Endothelial cell of umbilical vein (primary cell): ENCODE measurements around the gene DPH1.

ENCODE experiments used
- FOS ChIP-seq: IDR thresholded peaks from 2 replicates; pipeline ENCODE4 v1.6.1; 2011; ENCODE audit warnings: mild to moderate bottlenecking, low read length, moderate library complexity, borderline replicate concordance; ENCODE audit not compliant: insufficient read depth
- POLR2A ChIP-seq: IDR thresholded peaks from 2 replicates; pipeline ENCODE4 v1.6.1; 2012; ENCODE audit warnings: low read depth, mild to moderate bottlenecking, control low read depth, low read length
- POLR2AphosphoS5 ChIP-seq: IDR thresholded peaks from 2 replicates; pipeline ENCODE4 v1.6.1; 2012; ENCODE audit warnings: low read depth, mild to moderate bottlenecking, control low read depth, low read length, moderate library complexity; ENCODE audit not compliant: insufficient read depth
- TF ChIP-seq, protein P1 (sequence below), 2 donors: IDR thresholded peaks; 1 replicate in 1 of 2; 2 replicates in 1 of 2; pipeline ENCODE4 v1.5.1; 2011; ENCODE audit warnings: low read length in 2 of 2, mild to moderate bottlenecking in 2 of 2, moderate library complexity in 2 of 2, control low read depth in 1 of 2, inconsistent platforms in 1 of 2, low read depth in 1 of 2; ENCODE audit not compliant: insufficient read depth in 1 of 2; ENCODE audit errors: extremely low read depth in 1 of 2
- TF ChIP-seq, protein P2 (sequence below): IDR thresholded peaks from 2 replicates; pipeline ENCODE4 v1.6.1; 2011; ENCODE audit not compliant: insufficient read depth, insufficient read length

DNA sequence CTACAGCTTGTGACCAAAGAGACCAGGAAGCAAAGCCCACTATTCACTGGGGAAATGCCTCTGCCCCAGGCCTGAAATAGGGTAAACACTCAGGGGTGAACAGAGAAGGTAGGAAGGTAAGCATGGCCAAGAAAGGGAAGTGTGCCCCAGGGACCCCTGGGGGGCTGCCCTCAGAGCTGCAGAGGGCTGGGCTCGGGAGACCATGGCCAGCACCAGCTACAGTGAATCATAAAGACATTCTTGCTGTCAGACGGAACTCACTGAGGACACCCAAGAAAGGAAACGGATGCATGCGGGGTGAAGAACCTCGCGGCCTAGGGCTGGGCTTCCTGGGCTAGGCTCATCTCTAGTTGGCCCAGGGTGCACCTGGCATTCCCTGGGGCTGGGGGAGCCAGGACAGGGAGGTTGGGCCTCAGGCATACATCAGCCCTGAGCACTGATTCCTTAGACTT, 34.6 kb downstream of the DPH1 start:
- TF ChIP-seq, protein P1, sequence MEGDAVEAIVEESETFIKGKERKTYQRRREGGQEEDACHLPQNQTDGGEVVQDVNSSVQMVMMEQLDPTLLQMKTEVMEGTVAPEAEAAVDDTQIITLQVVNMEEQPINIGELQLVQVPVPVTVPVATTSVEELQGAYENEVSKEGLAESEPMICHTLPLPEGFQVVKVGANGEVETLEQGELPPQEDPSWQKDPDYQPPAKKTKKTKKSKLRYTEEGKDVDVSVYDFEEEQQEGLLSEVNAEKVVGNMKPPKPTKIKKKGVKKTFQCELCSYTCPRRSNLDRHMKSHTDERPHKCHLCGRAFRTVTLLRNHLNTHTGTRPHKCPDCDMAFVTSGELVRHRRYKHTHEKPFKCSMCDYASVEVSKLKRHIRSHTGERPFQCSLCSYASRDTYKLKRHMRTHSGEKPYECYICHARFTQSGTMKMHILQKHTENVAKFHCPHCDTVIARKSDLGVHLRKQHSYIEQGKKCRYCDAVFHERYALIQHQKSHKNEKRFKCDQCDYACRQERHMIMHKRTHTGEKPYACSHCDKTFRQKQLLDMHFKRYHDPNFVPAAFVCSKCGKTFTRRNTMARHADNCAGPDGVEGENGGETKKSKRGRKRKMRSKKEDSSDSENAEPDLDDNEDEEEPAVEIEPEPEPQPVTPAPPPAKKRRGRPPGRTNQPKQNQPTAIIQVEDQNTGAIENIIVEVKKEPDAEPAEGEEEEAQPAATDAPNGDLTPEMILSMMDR (IDR thresholded peaks at IDR 0.05; ENCODE audit: extremely low read depth in 1 of 2, insufficient read depth in 1 of 2, low read depth in 1 of 2, low read length in 2 of 2): no peak
- no peak for TF ChIP-seq POLR2AphosphoS5
- no peak for TF ChIP-seq POLR2A
- no peak for TF ChIP-seq FOS
- TF ChIP-seq, protein P2, sequence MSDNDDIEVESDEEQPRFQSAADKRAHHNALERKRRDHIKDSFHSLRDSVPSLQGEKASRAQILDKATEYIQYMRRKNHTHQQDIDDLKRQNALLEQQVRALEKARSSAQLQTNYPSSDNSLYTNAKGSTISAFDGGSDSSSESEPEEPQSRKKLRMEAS: no peak
